Activated naive CD4-positive, alpha-beta T cell treated with anti-CD3 and anti-CD28 coated beads, Interleukin-2, amount 50 U/mL, for 72 hours (primary cell): ENCODE results near the gene TAF4B. TPM values are rescaled to one million over a fixed set of nuclear protein-coding genes. Genes with fewer than 3 reads are reported as not detected.
A peak's percentile ranks its signal among the peaks of the same experiment; 100 is the strongest.
"Not testable (repeated sequence)": the region's sequence is repeated elsewhere in the genome, so short reads cannot be mapped to it uniquely, and the experiment has no call there.

Experiments used
- ATAC-seq, 2 donors: fragments of 150-1000 bp; cut with Tn5 transposase; 2 replicates each; pipeline ENCODE4 v1.10.0; 2021; ENCODE audit warnings: mild to moderate bottlenecking in 2 of 2, moderate library complexity in 2 of 2
- DNase-seq, 2 donors: peaks; one replicate each; pipeline ENCODE4 v3.0.0; 2021 to 2022; ENCODE audit warnings: low spot score in 2 of 2
- H3K27ac Mint-ChIP-seq, 2 donors: one replicate each; pipeline ENCODE4 v1.8.0; 2022; ENCODE audit warnings: mild to moderate bottlenecking in 2 of 2, mixed read lengths in 2 of 2
- H3K36me3 Mint-ChIP-seq, 2 donors: one replicate each; pipeline ENCODE4 v1.8.0; 2022; ENCODE audit warnings: mixed read lengths in 2 of 2
- H3K9me3 Mint-ChIP-seq, 2 donors: one replicate each; pipeline ENCODE4 v1.8.0; 2022; ENCODE audit warnings: mixed read lengths in 2 of 2
- total RNA-seq, 2 donors: library from RNA; stranded (reverse); gene quantifications; one replicate each; pipeline ENCODE4 v1.2.3, GENCODE V29; 2022

Gene TAF4B, protein sequence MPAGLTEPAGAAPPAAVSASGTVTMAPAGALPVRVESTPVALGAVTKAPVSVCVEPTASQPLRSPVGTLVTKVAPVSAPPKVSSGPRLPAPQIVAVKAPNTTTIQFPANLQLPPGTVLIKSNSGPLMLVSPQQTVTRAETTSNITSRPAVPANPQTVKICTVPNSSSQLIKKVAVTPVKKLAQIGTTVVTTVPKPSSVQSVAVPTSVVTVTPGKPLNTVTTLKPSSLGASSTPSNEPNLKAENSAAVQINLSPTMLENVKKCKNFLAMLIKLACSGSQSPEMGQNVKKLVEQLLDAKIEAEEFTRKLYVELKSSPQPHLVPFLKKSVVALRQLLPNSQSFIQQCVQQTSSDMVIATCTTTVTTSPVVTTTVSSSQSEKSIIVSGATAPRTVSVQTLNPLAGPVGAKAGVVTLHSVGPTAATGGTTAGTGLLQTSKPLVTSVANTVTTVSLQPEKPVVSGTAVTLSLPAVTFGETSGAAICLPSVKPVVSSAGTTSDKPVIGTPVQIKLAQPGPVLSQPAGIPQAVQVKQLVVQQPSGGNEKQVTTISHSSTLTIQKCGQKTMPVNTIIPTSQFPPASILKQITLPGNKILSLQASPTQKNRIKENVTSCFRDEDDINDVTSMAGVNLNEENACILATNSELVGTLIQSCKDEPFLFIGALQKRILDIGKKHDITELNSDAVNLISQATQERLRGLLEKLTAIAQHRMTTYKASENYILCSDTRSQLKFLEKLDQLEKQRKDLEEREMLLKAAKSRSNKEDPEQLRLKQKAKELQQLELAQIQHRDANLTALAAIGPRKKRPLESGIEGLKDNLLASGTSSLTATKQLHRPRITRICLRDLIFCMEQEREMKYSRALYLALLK
- 10 to 100 TPM; 12.7 to 29.1 TPM for total RNA-seq

- peak within 1 kb of the TSS; percentile 95 to 99 for H3K27ac Mint-ChIP-seq
- H3K36me3 Mint-ChIP-seq = peaks cover 11 to 13% of the 10 kb centered on the region in 2 donors
- ATAC-seq (peak; percentile 89 to 91), DNase-seq (peak; percentile 97 to 98)
- H3K9me3 Mint-ChIP-seq = no peaks in the 10 kb centered on the region
Measured at GRCh38 chr18:26226229-26227050, at the start of gene TAF4B. Gene TAF4B (plus strand): TSS chr18:26226445. CDS start chr18:26226934, 489 bp downstream.

DNA sequence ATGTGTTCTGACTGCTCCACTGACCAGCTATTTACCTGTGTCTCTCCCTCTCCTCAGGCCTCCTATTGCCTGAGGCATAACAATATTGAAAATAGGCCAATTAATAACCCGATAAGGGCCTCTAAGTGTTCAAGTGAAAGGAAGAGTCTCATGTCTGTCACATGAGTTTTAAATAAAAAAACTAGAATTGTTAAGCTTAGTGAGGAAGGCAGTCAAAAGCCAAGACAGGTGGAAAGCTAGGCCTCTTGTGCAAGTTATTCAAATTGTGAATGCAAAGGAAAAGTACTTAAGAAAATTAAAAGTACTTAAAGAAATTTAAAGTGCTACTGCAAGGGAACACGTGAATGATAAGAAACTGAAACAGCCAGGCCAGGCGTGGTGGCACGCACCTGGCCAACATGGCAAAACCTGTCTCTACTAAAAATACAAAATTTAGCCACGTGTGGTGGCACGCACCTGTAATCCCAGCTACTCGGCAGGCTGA is 44.9 kb upstream of the TAF4B start:
- no peak overlapping the region for H3K27ac Mint-ChIP-seq
- no peaks in the 10 kb centered on the region for H3K36me3 Mint-ChIP-seq
- H3K9me3 Mint-ChIP-seq = no peaks in the 10 kb centered on the region
- ATAC-seq (no peak), DNase-seq (no peak)

GRCh38 chr18:26183395-26184112 is 42.7 kb upstream of the TAF4B start:
- Mint-ChIP-seq H3K27ac (no peak overlapping the region), H3K36me3 (no peaks in the 10 kb centered on the region), H3K9me3 (no peaks in the 10 kb centered on the region)
- ATAC-seq (no peak), DNase-seq (no peak)

- no peaks in the 10 kb centered on the region for H3K9me3 Mint-ChIP-seq
- peaks cover 0 to 5% of the 10 kb centered on the region in 2 donors for H3K36me3 Mint-ChIP-seq
- ATAC-seq (no peak), DNase-seq (no peak)
- H3K27ac Mint-ChIP-seq = no peak overlapping the region
Measured at GRCh38 chr18:26185267-26185666, 41.0 kb upstream of the TAF4B start.

GRCh38 chr18:26190506-26190905 is 35.7 kb upstream of the TAF4B start:
- H3K27ac Mint-ChIP-seq = peak overlapping the region; percentile 50 to 74
- peaks cover 0 to 5% of the 10 kb centered on the region in 2 donors for H3K36me3 Mint-ChIP-seq
- H3K9me3 Mint-ChIP-seq = no peaks in the 10 kb centered on the region
- DNase-seq (peak in 1 of 2 donors; percentile 15), ATAC-seq (peak; percentile 64 to 88)

GRCh38 chr18:26192233-26192632 is 34.0 kb upstream of the TAF4B start:
- ATAC-seq (no peak), DNase-seq (no peak)
- Mint-ChIP-seq H3K36me3 (peaks cover 0 to 5% of the 10 kb centered on the region in 2 donors), H3K9me3 (no peaks in the 10 kb centered on the region), H3K27ac (no peak overlapping the region)

- no peak for ATAC-seq
Measured at GRCh38 chr18:26196605-26197004, 29.6 kb upstream of the TAF4B start.

GRCh38 chr18:26202001-26202400 is 24.2 kb upstream of the TAF4B start:
- DNase-seq, ATAC-seq, H3K27ac Mint-ChIP-seq, H3K9me3 Mint-ChIP-seq, H3K36me3 Mint-ChIP-seq: not testable (repeated sequence)

More at GRCh38 chr18:26196605-26197004, 29.6 kb upstream of the TAF4B start:
- no peaks in the 10 kb centered on the region for H3K36me3 Mint-ChIP-seq
- no peaks in the 10 kb centered on the region for H3K9me3 Mint-ChIP-seq
- no peak for DNase-seq
- no peak overlapping the region for H3K27ac Mint-ChIP-seq

DNA sequence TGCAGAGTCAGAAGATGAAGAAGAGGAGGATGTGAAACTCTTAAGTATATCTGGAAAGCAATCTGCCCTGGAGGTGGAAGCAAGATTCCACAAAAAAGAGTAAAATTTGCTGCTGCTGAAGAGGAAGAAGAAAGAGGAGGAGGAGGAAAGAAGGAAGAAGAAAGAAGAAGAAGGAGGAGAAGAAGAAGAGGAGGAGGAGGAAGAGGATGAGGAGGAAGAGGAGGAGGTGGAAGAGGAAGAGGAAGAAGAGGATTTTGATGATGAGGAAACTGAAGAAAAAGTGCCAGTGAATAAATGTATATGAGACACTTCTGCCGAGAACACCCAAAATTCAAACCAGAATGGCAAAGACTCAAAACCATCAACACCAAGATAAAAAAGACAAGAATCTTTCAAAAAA is 20.9 kb upstream of the TAF4B start:
- peak overlapping the region in 1 of 2 donors; percentile 2 for H3K27ac Mint-ChIP-seq
- no peak for DNase-seq
- ATAC-seq = no peak
- H3K9me3 Mint-ChIP-seq = peaks cover 0 to 6% of the 10 kb centered on the region in 2 donors
- no peaks in the 10 kb centered on the region for H3K36me3 Mint-ChIP-seq

DNA sequence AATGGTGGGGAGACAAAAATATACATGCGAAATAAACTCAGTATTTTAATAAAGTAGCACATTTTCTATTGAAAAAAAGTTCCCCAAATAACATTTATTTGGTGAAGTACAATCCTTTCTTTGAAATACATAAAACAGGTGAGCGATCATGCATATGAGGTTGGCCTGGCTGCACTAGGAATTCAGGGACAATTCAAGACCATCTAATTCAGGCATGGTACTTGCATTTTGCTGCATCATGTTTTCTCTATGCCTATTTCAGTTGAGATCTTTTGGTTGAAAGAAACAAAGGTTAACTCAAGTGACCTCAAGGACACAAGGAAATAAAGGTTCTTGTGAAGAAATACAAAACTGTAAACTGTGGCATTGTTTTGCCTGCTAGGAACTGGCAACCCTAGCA is 19.8 kb upstream of the TAF4B start:
- Mint-ChIP-seq H3K9me3 (peaks cover 0 to 6% of the 10 kb centered on the region in 2 donors), H3K36me3 (no peaks in the 10 kb centered on the region), H3K27ac (no peak overlapping the region)
- ATAC-seq = no peak
- no peak for DNase-seq

DNA sequence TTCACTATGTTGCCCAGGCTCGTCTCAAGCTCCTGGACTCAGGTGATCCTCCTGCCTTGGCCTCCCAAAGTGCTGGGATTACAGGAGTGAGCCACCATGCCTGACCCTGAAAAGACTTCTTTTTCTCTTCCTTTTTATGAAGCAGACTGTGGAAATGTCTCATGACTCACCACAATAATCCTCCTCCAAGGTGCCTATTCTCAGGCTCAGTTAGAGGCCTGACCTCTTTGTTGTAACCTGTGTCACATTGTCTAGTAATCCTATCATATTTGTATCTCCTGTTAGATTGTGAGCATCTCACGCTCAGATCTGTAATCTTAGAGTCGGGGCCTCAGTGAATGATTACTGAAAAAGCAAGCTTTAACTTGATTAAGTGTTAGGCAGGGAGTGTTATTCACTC is 18.3 kb upstream of the TAF4B start:
- no peak overlapping the region for H3K27ac Mint-ChIP-seq
- DNase-seq (no peak), ATAC-seq (no peak)
- no peaks in the 10 kb centered on the region for H3K36me3 Mint-ChIP-seq
- peaks cover 0 to 6% of the 10 kb centered on the region in 2 donors for H3K9me3 Mint-ChIP-seq

DNA sequence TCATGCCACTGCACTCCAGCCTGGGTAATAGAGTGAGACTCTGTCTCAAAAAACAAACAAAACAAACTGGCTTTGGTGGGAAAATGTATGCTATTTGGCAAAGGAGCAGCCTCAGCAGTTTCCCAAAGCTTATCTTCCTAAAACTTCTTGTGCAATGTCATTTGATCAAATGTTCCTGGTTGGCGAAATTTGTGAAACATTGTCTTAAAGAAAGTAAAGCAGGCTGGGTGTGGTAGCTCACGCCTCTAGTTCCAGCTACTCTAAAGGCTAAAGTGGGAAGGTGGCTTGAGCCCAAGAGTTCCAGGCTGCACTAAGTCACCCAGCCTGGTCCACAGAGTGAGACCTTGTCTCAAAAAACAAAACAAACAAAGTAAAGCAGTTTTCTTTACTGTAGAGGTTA is 17.3 kb upstream of the TAF4B start:
- Mint-ChIP-seq H3K36me3 (no peaks in the 10 kb centered on the region), H3K27ac (no peak overlapping the region), H3K9me3 (peaks cover 0 to 6% of the 10 kb centered on the region in 2 donors)
- ATAC-seq = no peak
- no peak for DNase-seq

- no peak for DNase-seq
- ATAC-seq = peak in 1 of 2 donors; percentile 48
- Mint-ChIP-seq H3K9me3 (peaks cover 0 to 8% of the 10 kb centered on the region in 2 donors), H3K36me3 (no peaks in the 10 kb centered on the region), H3K27ac (no peak overlapping the region)
Measured at GRCh38 chr18:26210147-26210546, 16.1 kb upstream of the TAF4B start.

DNA sequence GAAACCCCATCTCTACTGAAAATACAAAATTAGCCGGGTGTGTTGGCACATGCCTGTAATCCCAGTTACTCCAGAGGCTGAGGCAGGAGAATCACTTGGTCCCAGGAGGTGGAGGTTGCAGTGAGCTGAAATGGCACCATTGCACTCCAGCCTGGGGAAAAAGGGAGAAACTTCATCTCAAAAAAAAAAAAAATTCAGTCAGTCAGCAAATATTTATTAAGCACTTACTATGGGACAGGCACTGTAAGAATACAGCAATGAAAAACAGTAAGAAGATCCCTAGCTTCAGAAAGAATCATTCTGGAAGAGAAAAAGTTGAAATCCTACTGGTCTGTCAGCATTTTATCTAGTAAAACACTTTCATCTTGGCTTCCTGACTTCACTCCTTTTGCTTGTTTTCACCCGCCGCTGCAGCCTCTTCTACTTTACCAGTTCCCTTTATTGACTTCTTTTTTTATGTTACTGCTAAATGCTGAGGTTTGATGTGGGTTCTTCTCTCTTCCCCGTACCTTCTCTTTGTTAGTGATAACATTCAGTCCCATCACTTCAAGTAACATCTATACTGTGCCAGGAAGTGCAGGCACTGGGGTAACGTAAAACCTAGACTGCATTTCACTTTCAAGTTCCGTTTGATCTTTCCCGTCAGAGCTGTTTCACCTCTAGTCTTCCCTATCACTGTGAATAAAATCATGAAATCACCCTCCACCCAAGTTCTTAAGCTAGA is 10.8 kb upstream of the TAF4B start:
- Mint-ChIP-seq H3K27ac (peak overlapping the region; percentile 31 to 91), H3K9me3 (peaks cover 0 to 4% of the 10 kb centered on the region in 2 donors), H3K36me3 (no peaks in the 10 kb centered on the region)
- peak in 1 of 2 donors; percentile 47 for DNase-seq
- ATAC-seq = peak; percentile 98 to 99

GRCh38 chr18:26225022-26225693 is 1.1 kb upstream of the TAF4B start:
- DNase-seq (no peak), ATAC-seq (no peak)
- peak overlapping the region; percentile 16 to 95 for H3K27ac Mint-ChIP-seq
- H3K36me3 Mint-ChIP-seq = peaks cover 11 to 12% of the 10 kb centered on the region in 2 donors
- H3K9me3 Mint-ChIP-seq = no peaks in the 10 kb centered on the region
